Measurements from ENCODE around the gene CCDC117.
"Not testable (repeated sequence)": the region's sequence is repeated elsewhere in the genome, so short reads cannot be mapped to it uniquely, and the experiment has no call there.

CCDC117 gene

DNA sequence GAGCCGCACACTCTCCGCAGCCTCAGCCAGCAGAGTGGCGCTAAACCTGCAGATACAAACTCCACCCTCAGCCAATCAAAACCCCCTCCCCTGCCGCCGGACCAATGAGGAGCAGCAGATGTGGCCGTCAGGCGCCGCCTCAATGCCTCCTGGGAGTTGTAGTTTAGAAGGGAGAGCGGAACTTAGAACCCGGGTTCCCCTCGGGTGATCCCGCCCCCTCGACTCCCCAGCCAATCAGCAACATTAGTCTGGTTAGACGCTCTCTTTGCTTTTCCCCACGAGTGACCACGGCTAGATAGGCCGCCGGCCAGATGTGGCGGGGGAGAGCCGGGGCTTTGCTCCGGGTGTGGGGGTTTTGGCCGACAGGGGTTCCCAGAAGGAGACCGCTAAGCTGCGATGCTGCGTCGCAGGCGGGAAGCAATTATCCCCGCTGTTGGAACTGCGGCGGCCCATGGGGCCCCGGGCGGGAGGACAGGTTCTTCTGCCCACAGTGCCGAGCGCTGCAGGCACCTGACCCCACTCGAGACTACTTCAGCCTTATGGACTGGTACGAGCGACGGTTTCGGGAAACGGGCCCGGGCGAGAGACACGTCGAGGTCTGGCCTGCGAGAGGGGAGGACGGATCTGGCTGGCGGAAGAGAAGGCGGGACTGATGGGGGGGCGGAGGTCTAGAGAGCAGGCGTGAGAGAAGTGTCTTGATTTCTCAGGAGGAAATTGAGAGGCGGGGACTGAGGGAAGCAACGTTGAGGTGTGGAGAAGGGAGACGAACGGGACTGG is 30.5 kb upstream of the CCDC117 start, which contains the start of the genes CHEK2 and HSCB:
Gene CHEK2, minus strand, starts transcription at position 36 of the 777 bp plus-strand sequence. CDS start 7,099 bp downstream, outside the sequence.
Gene HSCB, plus strand, starts transcription at position 255 of the 777 bp plus-strand sequence. Its CDS starts 57 bp downstream, at position 312.
- Histone ChIP-seq H3K9ac (ENCODE audit: low read depth in 1 of 2, low read length in 2 of 2) (peak within 1 kb of the TSS; percentile 89 to 94), H3K27ac (ENCODE audit: low read depth, low read length) (peak within 1 kb of the TSS; percentile 92), H3K27me3 (ENCODE audit: control insufficient read depth in 1 of 2, insufficient read depth in 2 of 2, low read length in 2 of 2) (no peaks in the 10 kb centered on the region), H3K4me1 (ENCODE audit: control insufficient read depth in 1 of 2, insufficient read depth in 2 of 2, low read length in 2 of 2) (peaks cover 12 to 19% of the 10 kb centered on the region in 2 donors), H3K36me3 (ENCODE audit: control insufficient read depth in 1 of 2, insufficient read depth in 2 of 2, low read length in 2 of 2) (peaks cover 11 to 26% of the 10 kb centered on the region in 2 donors), H3K4me3 (ENCODE audit: low read depth in 1 of 2, low read length in 2 of 2) (peak within 1 kb of the TSS; percentile 76 to 96), H3K9me3 (ENCODE audit: control insufficient read depth in 1 of 2, low read length in 2 of 2) (no peaks in the 10 kb centered on the region)

DNA sequence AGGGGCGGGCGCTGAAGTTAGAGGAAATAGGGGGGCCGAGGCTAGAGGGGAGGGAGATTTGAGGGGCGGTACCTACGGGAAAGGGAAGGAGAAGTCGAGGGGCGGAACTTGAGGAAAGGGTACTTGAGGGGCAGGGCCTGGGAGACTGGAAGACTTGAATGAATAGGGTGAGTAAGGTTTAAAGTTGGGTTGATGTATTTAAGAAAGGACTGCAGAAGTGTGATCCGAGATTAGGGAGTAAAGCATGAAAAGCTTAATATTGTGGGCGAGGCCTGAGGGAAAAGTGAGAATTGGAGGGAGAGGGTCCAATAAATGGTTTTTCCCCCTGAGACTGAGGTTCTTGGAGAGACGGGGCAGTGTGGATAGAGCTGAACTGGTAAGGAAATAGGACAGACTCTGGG is 29.9 kb upstream of the CCDC117 start:
- peaks cover 11 to 32% of the 10 kb centered on the region in 2 donors for H3K36me3 ChIP-seq (ENCODE audit: control insufficient read depth in 1 of 2, insufficient read depth in 2 of 2, low read length in 2 of 2)
- H3K27me3 ChIP-seq (ENCODE audit: control insufficient read depth in 1 of 2, insufficient read depth in 2 of 2, low read length in 2 of 2) = no peaks in the 10 kb centered on the region
- H3K4me1 ChIP-seq (ENCODE audit: control insufficient read depth in 1 of 2, insufficient read depth in 2 of 2, low read length in 2 of 2) = peaks cover 10 to 19% of the 10 kb centered on the region in 2 donors
- H3K4me3 ChIP-seq (ENCODE audit: low read depth in 1 of 2, low read length in 2 of 2) = peak overlapping the region; percentile 76 to 96
- peak overlapping the region; percentile 89 to 94 for H3K9ac ChIP-seq (ENCODE audit: low read depth in 1 of 2, low read length in 2 of 2)
- H3K27ac ChIP-seq (ENCODE audit: low read depth, low read length) = peak overlapping the region; percentile 92
- no peaks in the 10 kb centered on the region for H3K9me3 ChIP-seq (ENCODE audit: control insufficient read depth in 1 of 2, low read length in 2 of 2)

DNA sequence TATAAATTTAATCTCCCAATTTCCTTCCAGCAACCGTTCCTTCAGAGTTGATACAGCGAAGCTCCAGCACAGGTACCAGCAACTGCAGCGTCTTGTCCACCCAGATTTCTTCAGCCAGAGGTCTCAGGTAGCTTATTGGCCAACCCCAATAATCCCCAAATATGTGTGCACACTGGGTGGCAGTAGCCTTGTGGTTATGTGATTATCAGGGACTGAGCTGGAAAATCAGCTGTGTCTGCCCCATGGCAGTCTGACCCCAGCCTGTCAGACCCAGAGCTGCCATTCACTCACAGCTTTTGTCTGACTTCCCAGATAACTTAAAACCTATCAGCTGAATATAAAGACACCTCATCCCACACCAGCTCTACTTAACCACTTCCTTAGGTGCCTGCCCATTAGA is 28.6 kb upstream of the CCDC117 start:
- Histone ChIP-seq H3K9ac (ENCODE audit: low read depth in 1 of 2, low read length in 2 of 2) (no peak overlapping the region), H3K27ac (ENCODE audit: low read depth, low read length) (no peak overlapping the region), H3K36me3 (ENCODE audit: control insufficient read depth in 1 of 2, insufficient read depth in 2 of 2, low read length in 2 of 2) (peaks cover 11 to 35% of the 10 kb centered on the region in 2 donors), H3K4me1 (ENCODE audit: control insufficient read depth in 1 of 2, insufficient read depth in 2 of 2, low read length in 2 of 2) (peaks cover 8 to 10% of the 10 kb centered on the region in 2 donors), H3K4me3 (ENCODE audit: low read depth in 1 of 2, low read length in 2 of 2) (no peak overlapping the region), H3K27me3 (ENCODE audit: control insufficient read depth in 1 of 2, insufficient read depth in 2 of 2, low read length in 2 of 2) (no peaks in the 10 kb centered on the region), H3K9me3 (ENCODE audit: control insufficient read depth in 1 of 2, low read length in 2 of 2) (no peaks in the 10 kb centered on the region)

DNA sequence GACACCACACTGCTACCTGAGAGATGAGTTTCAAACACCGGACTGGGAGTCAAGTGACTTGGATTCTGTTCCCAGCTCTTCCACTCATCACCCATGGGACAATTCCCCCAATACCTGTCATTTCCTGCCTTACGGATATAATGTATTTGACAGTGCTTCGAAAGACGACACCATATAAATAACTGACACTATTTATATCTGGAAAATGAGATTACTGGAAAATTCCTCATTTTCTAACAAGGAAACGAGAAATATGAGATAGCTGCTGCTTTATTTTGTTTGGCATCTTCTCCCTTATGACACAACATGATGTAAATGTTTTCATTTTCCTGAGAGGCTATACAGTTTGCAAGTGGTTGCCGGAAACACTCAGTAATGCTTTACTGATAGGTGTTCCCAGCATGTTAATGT is 22.0 kb upstream of the CCDC117 start:
- no peaks in the 10 kb centered on the region for H3K4me1 ChIP-seq (ENCODE audit: control insufficient read depth in 1 of 2, insufficient read depth in 2 of 2, low read length in 2 of 2)
- no peak overlapping the region for H3K27ac ChIP-seq (ENCODE audit: low read depth, low read length)
- no peaks in the 10 kb centered on the region for H3K27me3 ChIP-seq (ENCODE audit: control insufficient read depth in 1 of 2, insufficient read depth in 2 of 2, low read length in 2 of 2)
- no peaks in the 10 kb centered on the region for H3K9me3 ChIP-seq (ENCODE audit: control insufficient read depth in 1 of 2, low read length in 2 of 2)
- H3K4me3 ChIP-seq (ENCODE audit: low read depth in 1 of 2, low read length in 2 of 2) = no peak overlapping the region
- H3K9ac ChIP-seq (ENCODE audit: low read depth in 1 of 2, low read length in 2 of 2) = no peak overlapping the region
- peaks cover 5 to 24% of the 10 kb centered on the region in 2 donors for H3K36me3 ChIP-seq (ENCODE audit: control insufficient read depth in 1 of 2, insufficient read depth in 2 of 2, low read length in 2 of 2)

DNA sequence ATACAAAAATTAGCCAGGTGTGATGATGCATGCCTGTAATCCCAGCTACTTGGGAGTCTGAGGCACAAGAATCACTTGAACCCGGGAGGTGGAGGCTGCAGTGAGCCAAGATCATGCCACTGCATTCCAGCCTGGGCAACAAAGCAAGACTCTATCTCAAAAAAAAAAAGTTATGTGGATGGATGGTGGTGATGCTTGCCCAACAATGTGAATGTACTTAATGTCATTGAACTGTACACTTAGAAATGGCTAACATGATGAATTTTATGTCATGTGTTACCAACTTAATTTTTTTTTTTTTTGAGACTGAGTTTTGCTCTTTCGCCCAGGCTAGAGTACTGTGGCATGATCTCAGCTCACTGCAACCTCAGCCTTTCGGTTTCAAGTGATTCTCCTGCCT is 18.0 kb upstream of the CCDC117 start:
- not testable (repeated sequence) for H3K27ac ChIP-seq (ENCODE audit: low read depth, low read length); H3K36me3 ChIP-seq (ENCODE audit: control insufficient read depth in 1 of 2, insufficient read depth in 2 of 2, low read length in 2 of 2); H3K4me3 ChIP-seq (ENCODE audit: low read depth in 1 of 2, low read length in 2 of 2); H3K9me3 ChIP-seq (ENCODE audit: control insufficient read depth in 1 of 2, low read length in 2 of 2); H3K9ac ChIP-seq (ENCODE audit: low read depth in 1 of 2, low read length in 2 of 2); H3K27me3 ChIP-seq (ENCODE audit: control insufficient read depth in 1 of 2, insufficient read depth in 2 of 2, low read length in 2 of 2); H3K4me1 ChIP-seq (ENCODE audit: control insufficient read depth in 1 of 2, insufficient read depth in 2 of 2, low read length in 2 of 2)

DNA sequence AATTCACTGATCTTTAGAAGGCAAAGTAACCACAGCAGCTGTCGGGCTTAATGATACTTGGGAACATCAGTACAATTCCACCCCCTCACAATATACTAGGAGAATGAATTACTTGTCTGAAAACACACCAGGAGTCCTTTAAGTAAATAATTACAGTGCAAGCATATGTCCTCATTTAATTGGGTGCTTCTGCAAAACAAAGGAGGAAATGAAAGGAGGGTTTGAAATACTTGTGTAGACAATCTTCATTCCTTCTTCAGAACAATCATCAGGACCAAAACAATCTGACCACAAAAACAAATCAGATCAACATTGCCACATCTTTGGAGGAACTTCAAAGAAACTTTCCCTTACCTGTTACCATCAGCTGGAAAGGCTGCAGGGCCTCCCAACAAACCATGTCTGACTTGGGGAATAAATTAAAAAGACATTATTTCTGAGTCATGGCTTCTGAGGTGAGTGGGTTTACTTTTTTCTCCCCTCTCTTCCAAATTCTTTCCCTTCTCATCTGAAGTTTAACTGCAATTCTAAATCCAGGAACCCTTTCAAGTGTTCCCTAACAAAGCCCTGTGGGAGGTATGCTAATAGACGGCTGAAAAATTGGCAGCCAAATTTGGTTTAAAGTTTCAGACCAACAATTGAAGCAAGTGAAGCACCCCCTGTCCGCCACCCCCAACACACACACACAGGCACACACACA is 12.5 kb upstream of the CCDC117 start:
- no peaks in the 10 kb centered on the region for H3K27me3 ChIP-seq (ENCODE audit: control insufficient read depth in 1 of 2, insufficient read depth in 2 of 2, low read length in 2 of 2)
- H3K4me1 ChIP-seq (ENCODE audit: control insufficient read depth in 1 of 2, insufficient read depth in 2 of 2, low read length in 2 of 2) = no peaks in the 10 kb centered on the region
- no peak overlapping the region for H3K27ac ChIP-seq (ENCODE audit: low read depth, low read length)
- H3K4me3 ChIP-seq (ENCODE audit: low read depth in 1 of 2, low read length in 2 of 2) = no peak overlapping the region
- H3K36me3 ChIP-seq (ENCODE audit: control insufficient read depth in 1 of 2, insufficient read depth in 2 of 2, low read length in 2 of 2) = no peaks in the 10 kb centered on the region
- H3K9me3 ChIP-seq (ENCODE audit: control insufficient read depth in 1 of 2, low read length in 2 of 2) = no peaks in the 10 kb centered on the region
- H3K9ac ChIP-seq (ENCODE audit: low read depth in 1 of 2, low read length in 2 of 2) = no peak overlapping the region

DNA sequence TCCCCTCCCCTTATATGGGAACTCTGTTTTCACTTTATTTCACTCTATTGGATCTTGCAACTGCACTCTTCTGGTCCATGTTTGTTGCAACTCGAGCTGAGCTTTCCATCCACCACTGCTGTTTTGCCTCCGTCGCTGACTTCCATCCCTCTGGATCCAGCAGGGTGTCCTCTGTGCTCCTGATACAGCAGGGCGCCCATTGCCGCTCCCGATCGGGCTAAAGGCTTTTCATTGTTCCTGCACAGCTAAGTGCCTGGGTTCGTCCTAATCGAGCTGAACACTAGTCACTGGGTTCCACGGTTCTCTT is 11.1 kb upstream of the CCDC117 start:
- Histone ChIP-seq H3K9ac (ENCODE audit: low read depth in 1 of 2, low read length in 2 of 2) (no peak overlapping the region), H3K27ac (ENCODE audit: low read depth, low read length) (no peak overlapping the region), H3K4me1 (ENCODE audit: control insufficient read depth in 1 of 2, insufficient read depth in 2 of 2, low read length in 2 of 2) (no peaks in the 10 kb centered on the region), H3K36me3 (ENCODE audit: control insufficient read depth in 1 of 2, insufficient read depth in 2 of 2, low read length in 2 of 2) (no peaks in the 10 kb centered on the region), H3K4me3 (ENCODE audit: low read depth in 1 of 2, low read length in 2 of 2) (no peak overlapping the region), H3K9me3 (ENCODE audit: control insufficient read depth in 1 of 2, low read length in 2 of 2) (no peaks in the 10 kb centered on the region), H3K27me3 (ENCODE audit: control insufficient read depth in 1 of 2, insufficient read depth in 2 of 2, low read length in 2 of 2) (no peaks in the 10 kb centered on the region)

DNA sequence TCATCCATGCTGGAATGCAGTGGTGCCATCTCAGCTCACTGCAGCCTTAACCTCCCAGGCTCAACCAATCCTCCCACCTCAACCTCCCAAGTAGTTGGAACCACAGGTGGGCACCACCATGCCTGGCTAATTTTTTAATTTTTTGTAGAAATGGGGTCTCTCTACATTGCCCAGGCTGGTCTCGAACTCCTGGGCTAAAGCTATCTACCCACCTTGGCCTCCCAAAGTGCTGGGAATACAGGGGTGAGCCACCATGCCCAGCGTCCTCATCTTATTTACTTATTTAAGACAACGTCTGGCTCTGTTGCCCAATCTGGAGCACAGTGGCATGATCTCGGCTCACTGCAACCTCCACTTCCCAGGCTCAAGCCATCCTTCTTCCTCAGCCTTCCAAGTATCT is 10.5 kb upstream of the CCDC117 start:
- H3K27ac ChIP-seq (ENCODE audit: low read depth, low read length); H3K36me3 ChIP-seq (ENCODE audit: control insufficient read depth in 1 of 2, insufficient read depth in 2 of 2, low read length in 2 of 2); H3K4me1 ChIP-seq (ENCODE audit: control insufficient read depth in 1 of 2, insufficient read depth in 2 of 2, low read length in 2 of 2); H3K9ac ChIP-seq (ENCODE audit: low read depth in 1 of 2, low read length in 2 of 2); H3K9me3 ChIP-seq (ENCODE audit: control insufficient read depth in 1 of 2, low read length in 2 of 2); H3K4me3 ChIP-seq (ENCODE audit: low read depth in 1 of 2, low read length in 2 of 2); H3K27me3 ChIP-seq (ENCODE audit: control insufficient read depth in 1 of 2, insufficient read depth in 2 of 2, low read length in 2 of 2): not testable (repeated sequence)

DNA sequence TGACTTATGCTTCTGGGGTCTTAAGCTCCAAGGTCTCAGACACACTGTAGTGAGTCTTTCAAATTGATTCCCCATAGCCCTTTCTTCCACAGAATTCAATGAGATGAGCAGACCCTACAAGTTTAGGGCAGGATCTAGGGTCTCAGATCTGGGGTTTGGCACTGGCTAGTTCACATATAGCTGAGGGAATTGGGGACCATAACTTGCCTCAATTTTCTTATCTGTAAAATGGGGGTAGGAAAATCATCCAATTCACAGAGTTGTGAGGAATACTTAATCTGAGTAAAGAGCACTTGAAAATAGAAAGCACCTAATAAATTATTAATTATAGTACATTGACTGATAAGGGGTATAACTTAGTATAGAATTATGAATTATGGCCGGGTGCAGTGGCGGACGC is 5.9 kb upstream of the CCDC117 start:
- no peak overlapping the region for H3K9ac ChIP-seq (ENCODE audit: low read depth in 1 of 2, low read length in 2 of 2)

DNA sequence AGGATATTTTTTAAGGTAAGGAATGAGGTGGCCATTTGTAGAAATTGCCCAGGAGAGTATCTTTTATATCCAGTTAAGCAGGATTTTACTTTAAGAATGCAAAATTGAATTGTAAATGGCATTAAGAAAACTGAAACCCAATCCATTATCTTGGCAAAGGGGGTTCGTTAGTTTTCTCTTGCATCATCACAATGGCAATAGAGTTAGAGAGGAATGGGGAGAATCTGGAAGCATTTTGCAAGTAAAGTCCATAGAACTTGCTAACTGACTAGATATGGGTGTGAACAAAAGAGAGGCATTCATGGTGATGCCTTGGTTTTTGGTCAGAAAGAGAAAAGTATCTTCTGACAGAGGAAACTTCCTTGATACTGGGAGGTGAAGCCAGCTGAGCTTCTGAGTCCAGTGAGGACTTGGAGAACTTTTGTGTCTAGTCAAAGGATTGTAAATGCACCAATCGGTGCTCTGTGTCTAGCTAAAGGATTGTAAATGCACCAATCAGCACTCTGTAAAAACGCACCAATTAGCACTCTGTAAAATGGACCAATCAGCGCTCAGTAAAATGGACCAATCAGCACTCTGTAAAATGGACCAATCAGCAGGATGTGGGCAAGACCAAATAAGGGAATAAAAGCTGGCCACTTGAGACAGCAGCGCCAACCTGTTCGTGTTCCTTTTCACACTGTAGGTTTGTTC is 3.6 kb upstream of the CCDC117 start:
- no peaks in the 10 kb centered on the region for H3K27me3 ChIP-seq (ENCODE audit: control insufficient read depth in 1 of 2, insufficient read depth in 2 of 2, low read length in 2 of 2)
- H3K27ac ChIP-seq (ENCODE audit: low read depth, low read length) = no peak overlapping the region
- peaks cover 0 to 4% of the 10 kb centered on the region in 2 donors for H3K4me1 ChIP-seq (ENCODE audit: control insufficient read depth in 1 of 2, insufficient read depth in 2 of 2, low read length in 2 of 2)
- no peak overlapping the region for H3K4me3 ChIP-seq (ENCODE audit: low read depth in 1 of 2, low read length in 2 of 2)
- no peak overlapping the region for H3K9ac ChIP-seq (ENCODE audit: low read depth in 1 of 2, low read length in 2 of 2)
- H3K36me3 ChIP-seq (ENCODE audit: control insufficient read depth in 1 of 2, insufficient read depth in 2 of 2, low read length in 2 of 2) = no peaks in the 10 kb centered on the region
- no peaks in the 10 kb centered on the region for H3K9me3 ChIP-seq (ENCODE audit: control insufficient read depth in 1 of 2, low read length in 2 of 2)

More for the DNA sequence above, 5.9 kb upstream of the CCDC117 start:
- Histone ChIP-seq H3K27ac (ENCODE audit: low read depth, low read length) (no peak overlapping the region), H3K4me1 (ENCODE audit: control insufficient read depth in 1 of 2, insufficient read depth in 2 of 2, low read length in 2 of 2) (no peaks in the 10 kb centered on the region), H3K4me3 (ENCODE audit: low read depth in 1 of 2, low read length in 2 of 2) (no peak overlapping the region), H3K36me3 (ENCODE audit: control insufficient read depth in 1 of 2, insufficient read depth in 2 of 2, low read length in 2 of 2) (no peaks in the 10 kb centered on the region), H3K27me3 (ENCODE audit: control insufficient read depth in 1 of 2, insufficient read depth in 2 of 2, low read length in 2 of 2) (no peaks in the 10 kb centered on the region), H3K9me3 (ENCODE audit: control insufficient read depth in 1 of 2, low read length in 2 of 2) (no peaks in the 10 kb centered on the region)

Measured in duodenal mucosa (tissue), 2 donors.